ENCODE data around the gene NUDT17.

NUDT17 gene

DNA sequence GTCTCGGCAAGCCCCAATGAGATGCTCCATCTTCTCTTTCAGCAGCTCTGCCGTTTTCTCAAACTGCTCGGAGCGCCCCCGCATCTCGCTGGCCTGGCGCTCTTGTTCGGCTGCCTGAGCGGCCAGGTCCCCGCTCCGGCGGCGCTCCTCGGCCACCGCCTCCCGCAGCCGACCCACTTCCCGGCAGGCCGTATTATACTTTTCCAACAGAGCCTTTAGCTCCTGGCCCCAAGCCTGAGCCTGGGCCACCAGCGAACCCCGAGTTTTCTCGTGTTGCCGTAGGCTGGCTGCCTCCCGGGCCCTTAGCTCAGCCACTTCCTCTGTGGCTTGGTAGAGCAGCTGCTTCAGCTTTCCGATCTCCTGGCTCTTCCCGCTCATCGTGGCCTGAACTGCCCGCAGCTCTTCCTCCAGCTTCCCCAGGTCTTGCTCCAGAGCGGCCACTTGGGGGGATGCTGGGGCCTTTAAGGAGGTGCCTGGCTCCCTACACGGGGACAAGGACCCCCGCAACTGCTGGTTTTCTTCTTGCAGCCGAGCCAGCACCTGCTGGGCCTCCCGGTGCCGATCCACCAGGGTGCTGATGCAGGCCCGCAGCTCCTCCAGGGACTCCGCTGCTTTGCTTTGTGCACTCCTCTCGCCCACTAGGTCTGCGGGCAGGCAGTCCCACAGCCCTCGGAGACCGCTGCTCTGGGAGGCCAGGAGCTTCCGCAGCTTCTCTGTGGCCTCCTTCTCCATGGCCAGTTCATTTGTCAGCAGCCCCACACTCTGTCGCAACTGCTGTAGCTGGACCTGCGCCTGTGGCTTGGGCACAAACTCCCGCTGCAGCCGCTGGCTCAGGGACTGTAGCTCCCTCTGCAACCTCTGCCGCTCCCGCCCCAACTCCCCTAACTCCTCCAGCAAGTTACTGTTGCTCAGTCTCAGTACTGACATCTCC is 26.8 kb downstream of the NUDT17 start:
- Histone ChIP-seq H3K9me2 (replicated peaks; ENCODE audit: control insufficient read depth, low read length) (no peaks in the 10 kb centered on the region), H3K36me3 (ENCODE audit: control insufficient read depth, low read length) (no peaks in the 10 kb centered on the region), H3K4me1 (ENCODE audit: control insufficient read depth, low read length) (no peaks in the 10 kb centered on the region), H3K4me2 (ENCODE audit: low read length) (no peak overlapping the region), H3K27ac (ENCODE audit: low read depth, low read length) (no peak overlapping the region), H3K27me3 (ENCODE audit: control insufficient read depth, low read length) (peaks cover 59% of the 10 kb centered on the region), H3K79me2 (ENCODE audit: control insufficient read depth, low read length) (no peaks in the 10 kb centered on the region), H3F3A (ENCODE audit: control insufficient read depth, insufficient read depth) (no peaks in the 10 kb centered on the region), H4K20me1 (ENCODE audit: control insufficient read depth, insufficient read depth, low read depth, low read length) (no peaks in the 10 kb centered on the region), H3K9me3 (ENCODE audit: control insufficient read depth, insufficient read depth, low read length) (no peaks in the 10 kb centered on the region), H3K4me3 (ENCODE audit: low read length) (no peak overlapping the region; the same call in 1 of the 2 replicates)
- TF ChIP-seq EZH2phosphoT487 (IDR thresholded peaks at IDR 0.05; ENCODE audit: borderline replicate concordance, low read length) (no peak), CTCF (IDR thresholded peaks at IDR 0.05; ENCODE audit: low read depth, low read length, poor library complexity, severe bottlenecking) (no peak)

GRCh38 chr1:145874646-145875045 is 29.2 kb downstream of the NUDT17 start:
- Histone ChIP-seq H3K27me3 (ENCODE audit: control insufficient read depth, low read length) (peaks cover 56% of the 10 kb centered on the region), H3F3A (ENCODE audit: control insufficient read depth, insufficient read depth) (no peaks in the 10 kb centered on the region), H4K20me1 (ENCODE audit: control insufficient read depth, insufficient read depth, low read depth, low read length) (no peaks in the 10 kb centered on the region), H3K4me1 (ENCODE audit: control insufficient read depth, low read length) (no peaks in the 10 kb centered on the region), H3K9me3 (ENCODE audit: control insufficient read depth, insufficient read depth, low read length) (no peaks in the 10 kb centered on the region), H3K79me2 (ENCODE audit: control insufficient read depth, low read length) (no peaks in the 10 kb centered on the region), H3K27ac (ENCODE audit: low read depth, low read length) (no peak overlapping the region), H3K9me2 (replicated peaks; ENCODE audit: control insufficient read depth, low read length) (no peaks in the 10 kb centered on the region), H3K36me3 (ENCODE audit: control insufficient read depth, low read length) (no peaks in the 10 kb centered on the region), H3K4me3 (ENCODE audit: low read length) (no peak overlapping the region), H3K4me2 (ENCODE audit: low read length) (no peak overlapping the region)
- no peak for TF ChIP-seq CTCF (IDR thresholded peaks at IDR 0.05; ENCODE audit: low read depth, low read length, poor library complexity, severe bottlenecking)
- TF ChIP-seq EZH2phosphoT487 (IDR thresholded peaks at IDR 0.05; ENCODE audit: borderline replicate concordance, low read length) = no peak

DNA sequence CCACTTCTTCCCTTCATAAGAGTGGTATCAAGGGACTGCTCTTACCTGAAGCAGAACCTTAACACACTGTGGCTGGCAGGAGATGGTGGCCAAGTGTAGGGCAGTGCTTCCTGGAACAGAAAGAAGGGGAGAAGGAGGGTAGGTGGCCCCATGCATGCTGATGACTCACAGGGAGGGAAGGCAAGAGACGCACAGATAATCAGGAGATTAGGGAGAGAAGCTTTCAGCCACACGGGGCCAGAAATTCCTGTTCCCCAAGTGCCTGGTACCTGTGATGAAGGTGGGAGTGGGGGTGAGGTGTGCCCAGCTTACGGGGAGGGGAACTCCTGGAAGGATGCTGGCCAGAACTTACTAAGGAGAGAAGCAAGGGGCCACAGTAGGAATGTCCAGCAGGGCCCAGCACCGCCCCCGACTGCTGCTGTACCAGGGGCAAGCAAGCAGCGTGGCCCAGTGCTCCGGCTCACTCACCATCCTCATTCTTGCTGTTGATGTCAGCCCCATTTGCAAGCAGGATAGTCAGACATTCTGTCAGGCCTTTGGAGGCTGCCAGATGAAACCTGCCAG is 32.6 kb downstream of the NUDT17 start:
- H3K9me2 ChIP-seq (replicated peaks; ENCODE audit: control insufficient read depth, low read length) = no peaks in the 10 kb centered on the region
- no peak for TF ChIP-seq CTCF (IDR thresholded peaks at IDR 0.05; ENCODE audit: low read depth, low read length, poor library complexity, severe bottlenecking)
- TF ChIP-seq EZH2phosphoT487 (IDR thresholded peaks at IDR 0.05; ENCODE audit: borderline replicate concordance, low read length) = no peak
- H4K20me1 ChIP-seq (ENCODE audit: control insufficient read depth, insufficient read depth, low read depth, low read length) = no peaks in the 10 kb centered on the region
- no peak overlapping the region for H3K4me3 ChIP-seq (ENCODE audit: low read length)
- H3K4me2 ChIP-seq (ENCODE audit: low read length) = no peak overlapping the region
- no peaks in the 10 kb centered on the region for H3K4me1 ChIP-seq (ENCODE audit: control insufficient read depth, low read length)
- no peaks in the 10 kb centered on the region for H3K36me3 ChIP-seq (ENCODE audit: control insufficient read depth, low read length)
- H3K27me3 ChIP-seq (ENCODE audit: control insufficient read depth, low read length) = peaks cover 46% of the 10 kb centered on the region
- no peaks in the 10 kb centered on the region for H3K79me2 ChIP-seq (ENCODE audit: control insufficient read depth, low read length)
- no peak overlapping the region for H3K27ac ChIP-seq (ENCODE audit: low read depth, low read length)
- H3K9me3 ChIP-seq (ENCODE audit: control insufficient read depth, insufficient read depth, low read length) = no peaks in the 10 kb centered on the region
- H3F3A ChIP-seq (ENCODE audit: control insufficient read depth, insufficient read depth) = no peaks in the 10 kb centered on the region
